Muscle of arm (tissue), 12 donors: ENCODE measurements around the gene SPATA24. TPM values are rescaled to one million over a fixed set of nuclear protein-coding genes. Genes with fewer than 3 reads are reported as not detected.
"Not testable (repeated sequence)": the region's sequence is repeated elsewhere in the genome, so short reads cannot be mapped to it uniquely, and the experiment has no call there.

Source experiments
- DNase-seq: peaks from one replicate; pipeline ENCODE4 v3.0.0-alpha.2; 2013
- polyA plus RNA-seq, 12 donors: library from polyadenylated mRNA; unstranded; fragments of 120-200 nt; gene quantifications; one replicate each; pipeline ENCODE4 v1.2.1, GENCODE V29; 2013; ENCODE audit not compliant: insufficient read length in 12 of 12

Gene SPATA24
- polyA plus RNA-seq, 12 donors = 7.1 to 13.2 (median 10.6) TPM; not detected in 2

DNA sequence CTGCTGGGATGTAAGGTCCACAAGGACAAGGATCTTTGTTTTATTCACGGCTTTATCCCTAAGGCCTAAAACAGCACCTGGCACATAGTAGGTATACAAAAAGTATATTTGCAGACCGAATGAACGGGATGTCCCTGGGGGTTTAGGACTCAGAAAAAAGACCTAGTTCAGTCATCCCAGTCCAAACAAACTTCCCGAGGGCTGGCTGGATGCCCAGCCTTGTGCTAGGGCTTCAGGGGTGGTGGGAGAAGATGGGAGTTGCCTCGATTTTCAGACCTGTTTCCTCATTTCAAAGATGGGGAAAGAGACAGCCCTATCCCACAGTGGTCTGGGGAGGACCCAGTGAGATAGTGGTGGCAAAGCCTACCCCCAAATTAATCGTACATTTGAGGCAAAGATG lies 6.0 kb downstream of the SPATA24 start:
- DNase-seq = no peak

- no peak for DNase-seq
Measured at GRCh38 chr5:139396691-139397090, 7.2 kb downstream of the SPATA24 start.

- no peak for DNase-seq
Measured at GRCh38 chr5:139395844-139396640, 7.8 kb downstream of the SPATA24 start.

GRCh38 chr5:139394654-139395566 lies 9.0 kb downstream of the SPATA24 start, which contains the start of gene PROB1:
Gene PROB1, minus strand, starts transcription at chr5:139395104. Its CDS starts 23 bp downstream, at chr5:139395081.
- DNase-seq = no peak

GRCh38 chr5:139394123-139394653 lies 9.7 kb downstream of the SPATA24 start:
- DNase-seq = no peak

DNA sequence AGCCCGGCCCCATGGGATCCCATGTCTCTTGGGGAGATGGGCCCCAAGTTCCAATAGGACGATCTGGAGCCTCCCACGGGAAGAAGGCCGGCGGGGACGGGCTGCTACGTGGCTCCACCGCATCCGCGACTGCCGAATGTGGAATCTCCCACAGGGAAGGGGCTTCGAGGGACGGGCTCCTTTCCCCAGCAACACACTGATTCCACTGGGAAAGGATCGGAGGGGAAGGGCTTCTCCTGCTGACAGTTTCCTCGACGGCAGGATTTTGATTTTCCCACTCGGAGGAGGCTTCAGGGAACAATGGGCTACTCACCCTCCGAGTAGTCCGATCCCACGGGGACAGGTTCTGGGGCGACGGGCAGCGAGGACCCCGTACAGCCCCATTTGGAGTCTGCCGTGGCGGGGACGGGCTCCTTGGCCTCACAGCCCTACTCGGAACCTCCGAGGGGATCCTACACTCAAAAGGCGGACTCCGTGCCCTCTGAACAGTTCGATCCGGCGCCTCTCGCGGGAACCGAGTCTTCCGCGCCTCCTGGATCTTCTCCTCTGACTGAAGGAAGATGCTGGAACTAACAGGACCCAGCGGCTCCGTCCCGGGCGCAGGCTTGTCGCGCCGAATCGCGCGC lies 10.3 kb downstream of the SPATA24 start:
- no peak for DNase-seq

DNA sequence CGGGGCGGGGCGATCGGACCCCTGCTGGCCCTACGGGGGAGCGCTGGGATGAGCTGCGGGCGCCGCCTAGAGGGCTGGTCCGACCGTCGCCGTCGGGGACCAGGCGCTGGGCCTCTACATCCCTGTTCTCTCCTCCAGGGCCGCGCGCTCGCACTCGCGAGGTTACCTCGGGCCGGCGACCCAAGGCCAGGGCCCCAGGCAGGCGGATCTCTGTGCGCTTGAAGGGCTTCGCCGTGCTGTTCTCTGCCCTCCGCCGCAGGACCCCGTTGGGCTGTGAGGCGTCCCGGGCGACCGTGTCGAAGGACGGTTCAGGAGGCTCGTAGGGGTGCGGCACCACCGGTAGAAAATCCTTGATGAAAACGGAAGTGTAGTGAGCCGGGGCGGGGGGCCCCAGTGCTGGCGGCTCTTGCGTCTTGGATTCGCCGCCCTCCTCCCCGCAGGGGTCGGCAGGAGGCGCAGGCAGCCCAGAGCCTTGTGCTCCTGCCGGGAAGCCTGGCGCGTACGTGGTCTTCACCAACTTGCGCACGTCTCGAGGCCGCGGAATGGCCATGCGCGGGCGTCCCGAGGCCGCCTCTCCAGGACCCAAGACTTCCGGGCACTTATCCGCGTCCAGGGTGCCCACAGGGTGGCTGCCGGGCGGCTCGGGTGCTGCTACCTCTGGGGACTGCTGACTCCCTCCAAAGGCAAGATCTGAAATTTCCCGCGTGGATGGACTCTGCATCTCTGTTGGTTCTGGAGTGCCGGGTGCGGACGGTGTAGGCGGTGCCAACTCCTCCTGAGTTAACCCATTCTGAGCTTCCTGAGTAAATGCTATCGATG lies 11.0 kb downstream of the SPATA24 start:
- no peak for DNase-seq

DNA sequence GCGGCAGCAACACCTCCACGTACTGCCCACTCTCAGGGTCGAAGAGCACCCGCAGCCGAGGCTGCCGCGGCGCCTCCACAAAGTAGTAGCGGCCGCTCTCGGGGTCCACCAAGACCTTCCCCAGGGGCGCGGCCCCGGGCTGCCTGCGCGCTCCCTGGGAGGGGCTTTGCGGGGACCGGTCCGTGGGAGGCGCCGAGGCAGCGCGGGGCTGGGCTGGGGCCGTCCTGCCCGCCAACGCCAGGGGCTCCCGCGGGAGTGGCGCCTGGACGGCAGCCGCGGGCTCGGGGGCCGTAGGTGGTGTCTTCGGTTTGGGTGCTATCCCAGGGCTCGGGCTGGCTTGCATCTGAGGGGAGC lies 11.6 kb downstream of the SPATA24 start:
- no peak for DNase-seq

DNA sequence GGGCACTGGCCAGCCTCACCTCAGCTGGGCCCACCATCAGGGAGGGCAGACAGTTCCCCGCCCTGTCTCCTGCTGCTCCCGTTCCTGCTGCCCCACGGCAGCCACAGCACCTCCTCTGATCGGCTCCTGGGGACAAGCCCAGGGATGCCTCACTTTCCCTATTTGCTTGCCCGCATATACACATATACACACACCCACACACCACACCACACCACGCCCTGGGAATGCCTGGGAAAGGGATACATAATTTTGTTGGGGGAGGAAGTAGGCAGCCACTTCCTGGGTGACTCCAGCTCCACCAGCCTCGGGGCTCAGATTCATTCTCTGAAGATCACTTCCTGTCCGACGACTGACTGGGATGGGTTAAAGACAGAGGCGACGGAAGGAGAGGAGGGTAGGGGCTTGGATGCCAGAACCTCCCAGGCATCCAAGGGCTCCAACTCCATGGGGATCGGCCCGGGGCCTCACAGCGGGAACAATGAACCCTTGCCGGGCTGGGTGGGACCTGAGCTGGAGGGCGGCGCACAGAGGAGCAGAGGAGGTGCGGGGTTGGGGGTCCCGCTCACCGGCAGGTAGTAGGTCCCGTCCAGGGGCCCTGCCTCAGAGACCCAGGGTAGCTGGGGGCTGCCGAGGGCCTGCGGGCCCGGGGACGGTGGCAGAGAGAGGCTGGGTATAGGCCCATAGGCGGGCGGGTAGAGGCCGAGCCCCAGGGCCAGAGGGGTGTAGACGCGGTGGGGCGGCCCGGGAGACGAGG lies 12.1 kb downstream of the SPATA24 start:
- no peak for DNase-seq

- DNase-seq = no peak
Measured at GRCh38 chr5:139390639-139391569, 13.0 kb downstream of the SPATA24 start.

GRCh38 chr5:139389701-139390638 lies 13.9 kb downstream of the SPATA24 start, which contains the start of gene MZB1:
Gene MZB1, minus strand, starts transcription at chr5:139389913. Its CDS starts 57 bp downstream, at chr5:139389856.
- DNase-seq = no peak

GRCh38 chr5:139388198-139388821 lies 15.6 kb downstream of the SPATA24 start:
- no peak for DNase-seq

DNA sequence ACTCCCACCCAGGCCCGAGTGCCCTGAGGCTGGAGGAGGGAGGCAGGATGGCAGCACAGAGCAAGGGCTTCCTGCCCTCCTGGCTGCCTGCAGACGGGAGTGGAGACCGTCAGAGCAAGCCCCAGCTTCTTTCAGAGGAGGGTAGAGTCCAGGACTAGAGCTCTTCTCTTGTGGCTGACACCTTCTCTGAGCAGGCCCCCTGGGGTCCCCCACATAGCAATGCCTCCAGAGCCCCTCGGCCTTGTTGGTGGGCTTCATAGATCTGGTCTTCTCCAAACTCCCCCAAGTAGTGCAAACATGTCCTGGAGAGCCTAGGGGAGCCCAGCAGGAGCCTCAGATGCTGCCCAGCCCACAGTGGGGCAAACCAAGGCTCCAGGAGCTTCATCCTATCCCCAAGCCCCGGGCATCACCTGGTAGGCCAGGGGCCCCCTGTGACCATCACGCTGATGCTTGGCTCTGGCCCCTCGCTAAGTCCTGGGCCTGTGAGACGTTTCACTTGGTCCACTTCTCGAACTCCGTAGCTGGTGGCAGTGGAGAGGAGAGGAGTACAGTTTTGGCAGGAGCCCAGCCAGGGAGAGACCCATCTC lies 16.2 kb downstream of the SPATA24 start:
- no peak for DNase-seq

DNA sequence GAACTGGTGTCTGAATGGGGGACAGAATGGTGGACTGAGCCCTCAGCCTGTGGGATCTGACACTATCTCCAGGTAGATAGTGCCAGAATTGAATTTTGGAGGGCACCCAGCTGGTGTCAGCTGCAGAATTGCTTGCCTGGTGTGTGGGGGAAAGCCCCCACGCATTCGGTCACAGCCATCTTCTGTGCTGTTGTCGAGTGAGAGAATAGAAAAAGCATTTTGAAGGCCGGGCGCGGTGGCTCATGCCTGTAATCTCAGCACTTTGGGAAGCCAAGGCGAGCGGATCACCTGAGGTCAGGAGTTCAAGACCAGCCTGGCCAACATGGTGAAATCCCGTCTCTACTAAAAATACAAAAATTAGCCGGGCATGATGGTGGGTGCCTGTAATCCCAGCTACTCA lies 16.9 kb downstream of the SPATA24 start:
- not testable (repeated sequence) for DNase-seq

GRCh38 chr5:139386050-139386438 lies 17.8 kb downstream of the SPATA24 start:
- DNase-seq = no peak

DNA sequence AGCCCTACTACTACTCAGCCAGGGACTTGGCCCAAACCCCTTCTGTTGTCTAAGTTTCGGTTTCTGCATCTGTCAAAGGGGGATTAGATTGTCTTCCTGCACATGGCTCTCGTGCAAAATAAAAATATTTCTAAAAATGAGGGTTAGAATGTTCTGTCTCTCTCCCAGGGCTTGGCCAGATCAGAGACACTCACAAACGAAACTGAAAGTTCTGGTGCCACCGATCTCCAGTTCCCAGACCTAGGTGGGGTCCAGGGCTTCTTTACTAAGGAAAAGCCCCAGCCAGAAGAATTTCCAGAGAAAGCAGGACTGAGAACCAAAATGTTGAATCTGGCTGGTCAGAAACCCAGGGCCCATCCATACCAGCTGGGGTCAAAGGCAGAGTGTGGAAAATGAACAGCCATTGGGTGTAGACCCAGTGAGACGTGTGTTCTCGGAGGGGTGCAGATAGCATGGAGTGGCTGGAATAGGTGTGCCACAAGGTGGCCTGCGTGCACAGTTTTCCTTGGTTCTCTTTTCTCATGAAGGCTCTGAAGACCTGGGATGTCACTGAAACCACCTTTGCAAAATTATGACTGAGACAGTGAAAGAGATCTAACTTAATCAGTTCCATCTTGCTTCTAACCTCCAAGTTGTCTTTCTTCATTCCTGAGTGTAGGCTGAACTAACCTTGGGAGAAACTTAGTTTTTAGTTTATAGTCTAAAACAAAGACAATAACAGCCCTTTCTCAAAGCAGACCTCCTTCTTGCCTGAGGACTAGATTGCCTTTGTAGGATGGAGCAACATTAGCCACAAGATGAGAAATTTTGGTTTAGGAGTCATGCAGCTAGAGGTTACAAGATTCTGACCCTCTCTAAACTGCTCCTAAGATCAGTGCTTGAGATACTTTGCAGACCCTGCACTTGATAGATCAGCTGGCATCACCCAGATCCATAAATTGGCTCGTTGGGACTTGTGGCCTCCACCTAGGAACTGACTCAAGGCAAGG lies 18.5 kb downstream of the SPATA24 start:
- no peak for DNase-seq
